Neural cell (in vitro differentiated cells): ENCODE results near the gene CEBPB. TPM values are rescaled to one million over a fixed set of nuclear protein-coding genes. Genes with fewer than 3 reads are reported as not detected.

Experiments used
- H2AFZ ChIP-seq: fragments of 200-600, 300-800 bp; sonication (generic), shearing (Covaris generic); 2 replicates; pipeline ENCODE4 v1.6.0; 2014; ENCODE audit warnings: low read depth, mild to moderate bottlenecking, antibody characterized with exemption, low read length, moderate library complexity
- H3F3A ChIP-seq: fragments of 200-600 bp; shearing (Covaris generic); 2 replicates; pipeline ENCODE4 v1.6.1; 2016; ENCODE audit warnings: mild to moderate bottlenecking, moderate library complexity, mixed read lengths, antibody characterized with exemption, low read length; ENCODE audit not compliant: insufficient read depth, poor library complexity, severe bottlenecking
- H3K27ac ChIP-seq: fragments of 200-600, 300-800 bp; sonication (generic), shearing (Covaris generic); 2 replicates; pipeline ENCODE4 v1.5.1; 2014; ENCODE audit warnings: mild to moderate bottlenecking, low read length, moderate library complexity
- H3K27me3 ChIP-seq: fragments of 300-800, 200-600 bp; sonication (generic), shearing (Covaris generic); 2 replicates; pipeline ENCODE4 v1.6.0; 2014; ENCODE audit warnings: mild to moderate bottlenecking, low read depth, low read length, moderate library complexity; ENCODE audit not compliant: insufficient read depth
- H3K36me3 ChIP-seq: fragments of 300-800, 200-600 bp; sonication (generic), shearing (Covaris generic); 2 replicates; pipeline ENCODE4 v1.5.1; 2014; ENCODE audit warnings: mild to moderate bottlenecking, antibody characterized with exemption, low read length, moderate library complexity; ENCODE audit not compliant: insufficient read depth
- H3K4me2 ChIP-seq: fragments of 300-800, 200-600 bp; sonication (generic), shearing (Covaris generic); 2 replicates; pipeline ENCODE4 v1.6.0; 2014; ENCODE audit warnings: mild to moderate bottlenecking, low read length
- H3K4me3 ChIP-seq: fragments of 300-800, 200-600 bp; sonication (generic), shearing (Covaris generic); 2 replicates; pipeline ENCODE4 v1.5.1; 2014; ENCODE audit warnings: mild to moderate bottlenecking, low read length, moderate library complexity
- H3K79me2 ChIP-seq: fragments of 200-600 bp; shearing (Covaris generic); replicated peaks from 2 replicates; pipeline ENCODE4 v1.6.0; 2014; ENCODE audit warnings: mild to moderate bottlenecking, low read length, moderate library complexity; ENCODE audit not compliant: insufficient read depth
- H3K9ac ChIP-seq: fragments of 300-800, 200-600 bp; sonication (generic), shearing (Covaris generic); 2 replicates; pipeline ENCODE4 v1.6.1; 2016; ENCODE audit warnings: mild to moderate bottlenecking, low read length, mixed read lengths
- H3K9me2 ChIP-seq: fragments of 200-600 bp; shearing (Covaris generic); 2 replicates; pipeline ENCODE4 v1.6.1; 2016; ENCODE audit warnings: mild to moderate bottlenecking, low read length, mixed read lengths; ENCODE audit not compliant: insufficient read depth
- H3K9me3 ChIP-seq: fragments of 200-600, 300-800 bp; sonication (generic), shearing (Covaris generic); 2 replicates; pipeline ENCODE4 v1.6.1; 2016; ENCODE audit warnings: mild to moderate bottlenecking, mixed run types, low read length, moderate library complexity, mixed read lengths
- H4K20me1 ChIP-seq: fragments of 200-600 bp; shearing (Covaris generic); 2 replicates; pipeline ENCODE4 v1.6.1; 2016; ENCODE audit warnings: mild to moderate bottlenecking, mixed run types; ENCODE audit not compliant: insufficient read depth
- CTCF ChIP-seq: fragments of 450-650 bp; IDR thresholded peaks from 2 replicates; pipeline ENCODE4 v1.5.1; 2014; ENCODE audit warnings: antibody characterized with exemption, mild to moderate bottlenecking, moderate library complexity; ENCODE audit not compliant: poor library complexity, severe bottlenecking
- EP300 ChIP-seq: fragments of 450-650 bp; conservative IDR thresholded peaks from 2 replicates; pipeline ENCODE4 v1.6.1; 2014; ENCODE audit warnings: antibody characterized with exemption, mild to moderate bottlenecking, moderate library complexity; ENCODE audit not compliant: poor library complexity, severe bottlenecking
- EZH2 ChIP-seq: fragments of 200-600, 300-800 bp; shearing (Covaris generic), sonication (generic); IDR thresholded peaks from 2 replicates; pipeline ENCODE4 v1.6.1; 2014; ENCODE audit warnings: antibody characterized with exemption, low read length, borderline replicate concordance, mild to moderate bottlenecking; ENCODE audit not compliant: insufficient read depth, poor library complexity, severe bottlenecking
- MXI1 ChIP-seq: fragments of 450-650 bp; conservative IDR thresholded peaks from 2 replicates; pipeline ENCODE4 v1.6.1; 2014; ENCODE audit warnings: antibody characterized with exemption, mild to moderate bottlenecking; ENCODE audit not compliant: poor library complexity, severe bottlenecking
- POLR2AphosphoS5 ChIP-seq: IDR thresholded peaks from 2 replicates; pipeline ENCODE4 v1.6.1; 2012
- RAD21 ChIP-seq: fragments of 450-650 bp; conservative IDR thresholded peaks from 2 replicates; pipeline ENCODE4 v1.6.1; 2014; ENCODE audit warnings: antibody characterized with exemption, mild to moderate bottlenecking, moderate library complexity
- REST ChIP-seq: IDR thresholded peaks from 2 replicates; pipeline ENCODE4 v1.6.1; 2012; ENCODE audit warnings: borderline replicate concordance
- SMC3 ChIP-seq: fragments of 450-650 bp; conservative IDR thresholded peaks from 2 replicates; pipeline ENCODE4 v1.6.1; 2014; ENCODE audit warnings: antibody characterized with exemption, mild to moderate bottlenecking, moderate library complexity; ENCODE audit not compliant: poor library complexity
- TAF1 ChIP-seq: IDR thresholded peaks from 2 replicates; pipeline ENCODE4 v1.6.1; 2012; ENCODE audit warnings: low read depth
- polyA plus RNA-seq: library from polyadenylated mRNA; depleted of rRNA; stranded (reverse); fragments of >200 nt; gene quantifications from 2 replicates; pipeline ENCODE4 v1.2.3, GENCODE V29; 2014

CEBPB gene
- polyA plus RNA-seq, 1 donor from 2014 or later = 0.59 TPM

GRCh38 chr20:50196248-50196647 is 5.6 kb downstream of the CEBPB start:
- no peak for TF ChIP-seq RAD21
- no peak for TF ChIP-seq EZH2
- no peak for TF ChIP-seq EP300
- no peak for TF ChIP-seq MXI1
- no peak for TF ChIP-seq CTCF
- TF ChIP-seq REST = no peak
- no peak for TF ChIP-seq SMC3
- H3K9me2 ChIP-seq = no peaks in the 10 kb centered on the region
- peaks cover 19% of the 10 kb centered on the region for H3K27me3 ChIP-seq

GRCh38 chr20:50196896-50197295 is 6.3 kb downstream of the CEBPB start:
- Histone ChIP-seq H3K9ac (no peak overlapping the region), H3K36me3 (no peaks in the 10 kb centered on the region), H3K79me2 (no peaks in the 10 kb centered on the region), H3K9me3 (no peaks in the 10 kb centered on the region), H3K27ac (no peak overlapping the region), H4K20me1 (no peaks in the 10 kb centered on the region), H3F3A (no peaks in the 10 kb centered on the region), H3K9me2 (no peaks in the 10 kb centered on the region), H3K27me3 (peaks cover 19% of the 10 kb centered on the region), H3K4me3 (no peak overlapping the region), H2AFZ (no peak overlapping the region), H3K4me2 (no peak overlapping the region)
- TF ChIP-seq MXI1 (no peak), EZH2 (no peak), EP300 (no peak), SMC3 (no peak), RAD21 (no peak), CTCF (no peak), REST (no peak), TAF1 (no peak), POLR2AphosphoS5 (no peak)

More at GRCh38 chr20:50196248-50196647, 5.6 kb downstream of the CEBPB start:
- Histone ChIP-seq H3F3A (no peaks in the 10 kb centered on the region), H3K36me3 (no peaks in the 10 kb centered on the region), H2AFZ (no peak overlapping the region), H4K20me1 (no peaks in the 10 kb centered on the region), H3K9me3 (no peaks in the 10 kb centered on the region), H3K79me2 (no peaks in the 10 kb centered on the region), H3K9ac (no peak overlapping the region), H3K4me3 (no peak overlapping the region), H3K4me2 (no peak overlapping the region), H3K27ac (no peak overlapping the region)
